H1 (cell line): ENCODE measurements around the gene NOM1. TPM values are rescaled to one million over a fixed set of nuclear protein-coding genes. Genes with fewer than 3 reads are reported as not detected.

Experiments used
- CTCF ChIP-seq, 3 experiments: IDR thresholded peaks; 1 replicate in 2 of 3; 2 replicates in 1 of 3; pipeline versions ENCODE4 v1.5.1 to v1.6.1; 2011; ENCODE audit warnings: low read length in 3 of 3, mild to moderate bottlenecking in 3 of 3, inconsistent platforms in 2 of 3, low read depth in 1 of 3, moderate library complexity in 1 of 3; ENCODE audit not compliant: insufficient read depth in 1 of 3; ENCODE audit errors: control extremely low read depth in 1 of 3
- EGR1 ChIP-seq: IDR thresholded peaks from 2 replicates; pipeline ENCODE4 v1.6.1; 2011; ENCODE audit warnings: low read depth, low read length, borderline replicate concordance
- KDM5A ChIP-seq: fragments of 200-600 bp; IDR thresholded peaks from 2 replicates; pipeline ENCODE4 v1.7.1; 2012; ENCODE audit warnings: mild to moderate bottlenecking, low read length, inconsistent platforms, mixed read lengths
- SP1 ChIP-seq: IDR thresholded peaks from 2 replicates; pipeline ENCODE4 v1.6.1; 2011; ENCODE audit warnings: low read depth, low read length
- SRF ChIP-seq: IDR thresholded peaks from 2 replicates; pipeline ENCODE4 v1.6.1; 2011; ENCODE audit warnings: mild to moderate bottlenecking, low read depth, low read length, moderate library complexity
- TAF7 ChIP-seq: optimal IDR thresholded peaks from 2 replicates; pipeline ENCODE3; 2011; ENCODE audit warnings: low read depth, mild to moderate bottlenecking, inconsistent platforms, low read length, moderate library complexity, borderline replicate concordance
- polyA plus RNA-seq, 7 experiments: library from polyadenylated mRNA; depleted of rRNA in 3 of 7; stranded (reverse) in 5 of 7; unstranded in 2 of 7; fragments of >200 nt in 5 of 7; fragments of 200-250 nt in 2 of 7; gene quantifications; 1 replicate in 5 of 7; 2 replicates in 1 of 7; 4 replicates in 1 of 7; pipeline versions ENCODE4 v1.2.1 to v1.2.3, GENCODE V29; 2011 to 2013; ENCODE audit warnings: missing spikeins in 2 of 7, mixed read lengths in 2 of 7
- total RNA-seq: library from RNA; stranded (reverse); fragmentation: NEBNext Ultra II Directional; extraction: Animal tissue kit (Norgen Biotek cat#: 25700); gene quantifications from 2 replicates; pipeline ENCODE4 v1.2.1, GENCODE V29; 2021
- TF ChIP-seq, protein P1 (sequence below): fragments of 300-600 bp; sonication (generic); IDR thresholded peaks from 2 replicates; pipeline ENCODE4 v1.7.1; 2012; ENCODE audit warnings: low read length, moderate library complexity, mild to moderate bottlenecking, inconsistent platforms; ENCODE audit not compliant: insufficient replicate concordance

The NOM1 gene
- total and polyA plus RNA-seq, 2 of the 8 experiments (the other 6 are each of a cell fraction or from before 2014, with no cell fraction given), result 10.6 to 29.1 TPM

- TF ChIP-seq, protein P1, sequence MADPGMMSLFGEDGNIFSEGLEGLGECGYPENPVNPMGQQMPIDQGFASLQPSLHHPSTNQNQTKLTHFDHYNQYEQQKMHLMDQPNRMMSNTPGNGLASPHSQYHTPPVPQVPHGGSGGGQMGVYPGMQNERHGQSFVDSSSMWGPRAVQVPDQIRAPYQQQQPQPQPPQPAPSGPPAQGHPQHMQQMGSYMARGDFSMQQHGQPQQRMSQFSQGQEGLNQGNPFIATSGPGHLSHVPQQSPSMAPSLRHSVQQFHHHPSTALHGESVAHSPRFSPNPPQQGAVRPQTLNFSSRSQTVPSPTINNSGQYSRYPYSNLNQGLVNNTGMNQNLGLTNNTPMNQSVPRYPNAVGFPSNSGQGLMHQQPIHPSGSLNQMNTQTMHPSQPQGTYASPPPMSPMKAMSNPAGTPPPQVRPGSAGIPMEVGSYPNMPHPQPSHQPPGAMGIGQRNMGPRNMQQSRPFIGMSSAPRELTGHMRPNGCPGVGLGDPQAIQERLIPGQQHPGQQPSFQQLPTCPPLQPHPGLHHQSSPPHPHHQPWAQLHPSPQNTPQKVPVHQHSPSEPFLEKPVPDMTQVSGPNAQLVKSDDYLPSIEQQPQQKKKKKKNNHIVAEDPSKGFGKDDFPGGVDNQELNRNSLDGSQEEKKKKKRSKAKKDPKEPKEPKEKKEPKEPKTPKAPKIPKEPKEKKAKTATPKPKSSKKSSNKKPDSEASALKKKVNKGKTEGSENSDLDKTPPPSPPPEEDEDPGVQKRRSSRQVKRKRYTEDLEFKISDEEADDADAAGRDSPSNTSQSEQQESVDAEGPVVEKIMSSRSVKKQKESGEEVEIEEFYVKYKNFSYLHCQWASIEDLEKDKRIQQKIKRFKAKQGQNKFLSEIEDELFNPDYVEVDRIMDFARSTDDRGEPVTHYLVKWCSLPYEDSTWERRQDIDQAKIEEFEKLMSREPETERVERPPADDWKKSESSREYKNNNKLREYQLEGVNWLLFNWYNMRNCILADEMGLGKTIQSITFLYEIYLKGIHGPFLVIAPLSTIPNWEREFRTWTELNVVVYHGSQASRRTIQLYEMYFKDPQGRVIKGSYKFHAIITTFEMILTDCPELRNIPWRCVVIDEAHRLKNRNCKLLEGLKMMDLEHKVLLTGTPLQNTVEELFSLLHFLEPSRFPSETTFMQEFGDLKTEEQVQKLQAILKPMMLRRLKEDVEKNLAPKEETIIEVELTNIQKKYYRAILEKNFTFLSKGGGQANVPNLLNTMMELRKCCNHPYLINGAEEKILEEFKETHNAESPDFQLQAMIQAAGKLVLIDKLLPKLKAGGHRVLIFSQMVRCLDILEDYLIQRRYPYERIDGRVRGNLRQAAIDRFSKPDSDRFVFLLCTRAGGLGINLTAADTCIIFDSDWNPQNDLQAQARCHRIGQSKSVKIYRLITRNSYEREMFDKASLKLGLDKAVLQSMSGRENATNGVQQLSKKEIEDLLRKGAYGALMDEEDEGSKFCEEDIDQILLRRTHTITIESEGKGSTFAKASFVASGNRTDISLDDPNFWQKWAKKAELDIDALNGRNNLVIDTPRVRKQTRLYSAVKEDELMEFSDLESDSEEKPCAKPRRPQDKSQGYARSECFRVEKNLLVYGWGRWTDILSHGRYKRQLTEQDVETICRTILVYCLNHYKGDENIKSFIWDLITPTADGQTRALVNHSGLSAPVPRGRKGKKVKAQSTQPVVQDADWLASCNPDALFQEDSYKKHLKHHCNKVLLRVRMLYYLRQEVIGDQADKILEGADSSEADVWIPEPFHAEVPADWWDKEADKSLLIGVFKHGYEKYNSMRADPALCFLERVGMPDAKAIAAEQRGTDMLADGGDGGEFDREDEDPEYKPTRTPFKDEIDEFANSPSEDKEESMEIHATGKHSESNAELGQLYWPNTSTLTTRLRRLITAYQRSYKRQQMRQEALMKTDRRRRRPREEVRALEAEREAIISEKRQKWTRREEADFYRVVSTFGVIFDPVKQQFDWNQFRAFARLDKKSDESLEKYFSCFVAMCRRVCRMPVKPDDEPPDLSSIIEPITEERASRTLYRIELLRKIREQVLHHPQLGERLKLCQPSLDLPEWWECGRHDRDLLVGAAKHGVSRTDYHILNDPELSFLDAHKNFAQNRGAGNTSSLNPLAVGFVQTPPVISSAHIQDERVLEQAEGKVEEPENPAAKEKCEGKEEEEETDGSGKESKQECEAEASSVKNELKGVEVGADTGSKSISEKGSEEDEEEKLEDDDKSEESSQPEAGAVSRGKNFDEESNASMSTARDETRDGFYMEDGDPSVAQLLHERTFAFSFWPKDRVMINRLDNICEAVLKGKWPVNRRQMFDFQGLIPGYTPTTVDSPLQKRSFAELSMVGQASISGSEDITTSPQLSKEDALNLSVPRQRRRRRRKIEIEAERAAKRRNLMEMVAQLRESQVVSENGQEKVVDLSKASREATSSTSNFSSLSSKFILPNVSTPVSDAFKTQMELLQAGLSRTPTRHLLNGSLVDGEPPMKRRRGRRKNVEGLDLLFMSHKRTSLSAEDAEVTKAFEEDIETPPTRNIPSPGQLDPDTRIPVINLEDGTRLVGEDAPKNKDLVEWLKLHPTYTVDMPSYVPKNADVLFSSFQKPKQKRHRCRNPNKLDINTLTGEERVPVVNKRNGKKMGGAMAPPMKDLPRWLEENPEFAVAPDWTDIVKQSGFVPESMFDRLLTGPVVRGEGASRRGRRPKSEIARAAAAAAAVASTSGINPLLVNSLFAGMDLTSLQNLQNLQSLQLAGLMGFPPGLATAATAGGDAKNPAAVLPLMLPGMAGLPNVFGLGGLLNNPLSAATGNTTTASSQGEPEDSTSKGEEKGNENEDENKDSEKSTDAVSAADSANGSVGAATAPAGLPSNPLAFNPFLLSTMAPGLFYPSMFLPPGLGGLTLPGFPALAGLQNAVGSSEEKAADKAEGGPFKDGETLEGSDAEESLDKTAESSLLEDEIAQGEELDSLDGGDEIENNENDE, result no peak
- TF ChIP-seq TAF7 (no peak), SP1 (no peak), SRF (no peak), KDM5A (no peak), EGR1 (no peak), CTCF (IDR thresholded peaks at IDR 0.05; ENCODE audit: control extremely low read depth in 1 of 3, insufficient read depth in 1 of 3, low read depth in 1 of 3, low read length in 3 of 3) (no peak)
These were observed 6.1 kb upstream of the NOM1 start (continued) for GRCh38 chr7:156943091-156944041.
